HG03196 (cell line): ENCODE results near the gene ZNF319.
"Not testable (repeated sequence)": the region's sequence is repeated elsewhere in the genome, so short reads cannot be mapped to it uniquely, and the experiment has no call there.

Experiments
- ATAC-seq: cut with Tn5 transposase; IDR thresholded peaks from one replicate; pipeline ENCODE4 v1.9.1; 2021; ENCODE audit not compliant: unreplicated experiment

The ZNF319 gene

GRCh38 chr16:57979006-57979585 is 21.4 kb downstream of the ZNF319 start:
- no peak for ATAC-seq

DNA sequence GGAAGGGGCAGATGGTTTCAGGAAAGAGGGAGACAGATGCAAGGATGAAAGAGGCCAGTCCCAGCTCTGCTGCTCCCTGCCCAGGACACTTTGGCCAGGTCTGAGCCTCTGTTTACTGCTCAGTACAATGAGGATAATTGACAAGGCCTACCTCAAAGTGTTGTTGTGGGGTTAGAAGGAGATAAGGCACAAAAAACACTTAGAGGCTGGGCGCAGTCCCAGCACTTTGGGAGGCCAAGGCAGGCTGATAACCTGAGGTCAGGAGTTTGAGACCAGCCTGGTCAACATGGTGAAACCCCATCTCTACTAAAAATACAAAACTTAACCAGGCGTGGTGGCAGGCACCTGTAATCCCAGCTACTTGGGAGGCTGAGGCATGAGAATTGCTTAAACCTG is 22.4 kb downstream of the ZNF319 start:
- ATAC-seq: not testable (repeated sequence)

DNA sequence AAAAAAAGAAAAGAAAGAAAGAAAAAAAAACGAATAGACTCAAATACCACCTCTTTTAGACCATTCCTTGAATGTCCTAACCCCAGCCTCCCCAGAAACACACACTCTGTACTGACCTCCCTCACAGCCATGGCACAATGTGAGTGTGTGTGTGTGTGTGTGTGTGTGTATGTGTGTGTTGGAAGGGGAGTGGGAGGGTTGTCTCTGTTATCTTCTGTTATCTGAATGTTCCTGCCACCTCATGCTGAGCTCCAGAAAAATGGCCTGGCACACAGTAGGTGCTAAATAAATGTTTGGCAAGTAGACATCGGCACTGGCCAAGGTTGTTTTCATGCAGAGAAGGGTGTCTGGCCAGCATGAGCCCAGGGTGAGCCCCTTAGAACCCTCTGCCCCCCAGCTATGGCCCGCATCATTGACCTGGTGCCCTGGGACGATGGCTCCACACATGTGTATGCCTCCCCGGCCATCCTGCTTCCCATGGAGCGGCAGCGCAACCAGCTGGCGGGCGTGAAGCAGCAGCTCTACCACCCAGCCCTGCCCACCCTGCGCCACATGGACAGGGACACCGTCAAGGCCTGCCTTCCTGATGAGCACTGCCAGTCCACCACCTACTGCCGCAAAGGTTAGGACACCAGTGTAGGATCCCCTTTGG is 22.9 kb downstream of the ZNF319 start:
- ATAC-seq: no peak

DNA sequence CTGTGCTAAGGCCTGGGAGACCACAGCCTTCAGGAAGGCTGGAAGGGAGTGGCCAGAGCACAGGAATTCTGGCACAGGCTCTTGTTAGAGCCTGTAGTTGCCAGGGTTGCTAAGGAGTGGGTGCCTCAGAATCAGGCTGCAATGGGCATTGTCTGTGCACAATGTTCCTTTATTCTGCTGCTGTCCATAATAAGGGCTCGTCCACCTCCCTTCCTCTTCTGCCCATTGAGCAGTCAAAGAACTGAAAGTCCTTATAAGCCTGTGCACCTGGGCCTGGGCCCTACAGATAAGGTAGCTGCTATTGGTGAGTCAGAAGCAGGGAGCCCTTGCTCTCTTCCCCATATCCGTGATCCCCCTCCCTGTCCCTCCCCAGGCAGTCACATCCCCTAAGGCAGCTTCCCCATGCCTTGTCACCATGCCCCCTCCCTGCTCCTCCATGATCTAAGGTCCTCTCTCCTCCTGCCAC is 24.1 kb downstream of the ZNF319 start:
- no peak for ATAC-seq

GRCh38 chr16:57972306-57972705 is 28.2 kb downstream of the ZNF319 start:
- ATAC-seq: no peak

- ATAC-seq: no peak
Measured at GRCh38 chr16:57971848-57972247, 28.6 kb downstream of the ZNF319 start.

- no peak for ATAC-seq
Measured at GRCh38 chr16:57970970-57971369, 29.5 kb downstream of the ZNF319 start, which contains the start of gene CNGB1. Gene CNGB1, minus strand, starts transcription at chr16:57971128. Its CDS starts 3,842 bp downstream, at chr16:57967286.

GRCh38 chr16:57970319-57970718 is 30.2 kb downstream of the ZNF319 start:
- ATAC-seq: no peak

DNA sequence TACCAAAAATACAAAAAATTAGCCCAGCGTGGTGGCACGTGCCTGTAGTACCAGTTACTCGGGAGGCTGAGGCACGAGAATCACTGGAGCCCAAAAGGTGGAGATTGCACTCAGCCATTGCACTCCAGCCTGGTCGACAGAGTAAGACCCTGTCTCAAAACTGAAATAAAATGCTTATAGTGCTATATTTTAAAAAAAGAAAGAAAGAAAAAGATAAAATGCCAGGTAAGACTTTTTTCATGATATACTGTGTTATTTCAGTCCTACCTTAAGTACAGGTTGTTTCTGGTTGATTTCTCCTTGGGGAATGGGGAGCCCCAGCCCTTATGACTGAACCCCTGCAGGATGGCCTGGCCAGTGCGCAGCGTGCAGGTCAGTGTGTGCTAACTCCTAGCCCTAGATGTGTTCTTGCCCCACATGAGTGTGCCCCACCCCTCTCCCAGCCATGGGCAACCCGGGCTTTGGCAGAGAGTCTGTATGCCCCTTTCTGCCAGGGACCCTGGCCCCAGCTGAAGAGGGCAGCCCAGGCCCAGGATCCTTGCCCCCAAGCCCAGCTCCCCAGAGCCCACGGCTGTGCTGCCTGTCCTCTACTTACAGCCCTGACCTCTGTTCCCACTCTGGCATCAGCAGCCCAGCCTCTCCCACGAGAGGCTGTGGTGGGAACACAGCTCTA is 30.9 kb downstream of the ZNF319 start:
- no peak for ATAC-seq

DNA sequence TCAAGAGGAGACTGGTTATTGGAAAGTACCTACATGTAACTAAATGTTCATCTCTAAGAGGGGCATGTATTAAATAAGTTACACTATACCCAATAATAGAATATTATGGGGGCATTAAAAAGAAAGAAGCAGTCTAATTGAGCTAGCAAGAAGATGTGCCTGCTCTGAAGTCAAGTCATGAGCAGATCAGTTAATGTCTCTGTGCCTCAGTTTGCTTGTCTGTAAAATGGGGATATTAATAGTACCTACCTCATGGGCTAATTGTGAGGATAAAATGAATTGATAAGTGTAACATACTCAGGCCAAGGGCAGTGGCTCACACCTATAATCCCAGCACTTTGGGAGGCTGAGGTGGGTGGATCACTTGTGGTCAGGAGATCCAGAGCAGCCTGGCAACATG is 32.6 kb downstream of the ZNF319 start:
- no peak for ATAC-seq

- no peak for ATAC-seq
Measured at GRCh38 chr16:57966986-57967385, 33.5 kb downstream of the ZNF319 start.

GRCh38 chr16:57966204-57966771 is 34.2 kb downstream of the ZNF319 start:
- ATAC-seq: no peak

- no peak for ATAC-seq
Measured at GRCh38 chr16:57964157-57964700, 36.2 kb downstream of the ZNF319 start.

DNA sequence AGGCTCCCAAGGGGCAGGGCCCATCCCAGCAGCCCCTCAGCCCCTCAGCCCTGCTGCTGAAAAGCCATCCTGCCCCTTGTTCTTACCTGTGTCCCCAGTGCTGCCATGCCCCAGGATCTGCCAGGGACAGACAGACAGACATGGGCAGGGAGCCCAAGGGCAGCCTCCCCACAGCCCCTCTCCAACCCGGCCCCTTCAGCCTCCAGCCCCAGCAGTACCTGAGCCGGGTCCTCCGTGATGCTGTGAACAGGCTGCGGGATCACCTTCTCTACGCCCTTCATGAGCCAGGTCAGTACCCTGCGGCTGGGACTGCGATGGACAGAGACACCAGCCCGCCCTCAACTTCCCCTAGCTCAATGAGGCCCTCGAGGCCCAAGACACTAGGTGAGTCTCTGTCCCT is 37.7 kb downstream of the ZNF319 start:
- ATAC-seq: no peak

DNA sequence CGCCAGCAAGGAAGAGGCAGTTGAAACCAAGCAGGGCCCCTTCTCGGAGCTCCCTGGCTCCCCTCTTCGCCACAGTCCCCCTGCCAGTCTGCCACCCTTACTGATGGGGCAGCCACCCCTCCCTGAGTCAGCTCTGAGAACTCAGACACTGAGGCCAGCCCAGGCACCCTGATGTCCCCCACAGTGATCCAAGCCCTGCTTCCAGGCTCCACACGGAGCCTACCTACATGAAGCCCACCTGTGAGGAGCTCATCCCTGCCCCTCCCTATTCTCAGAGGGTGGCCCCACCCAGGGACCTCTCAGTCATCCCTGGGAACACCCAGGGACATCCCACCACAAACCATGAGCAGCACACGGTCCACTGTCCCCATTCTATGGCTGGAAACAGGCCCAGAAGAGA is 38.4 kb downstream of the ZNF319 start:
- ATAC-seq: no peak

DNA sequence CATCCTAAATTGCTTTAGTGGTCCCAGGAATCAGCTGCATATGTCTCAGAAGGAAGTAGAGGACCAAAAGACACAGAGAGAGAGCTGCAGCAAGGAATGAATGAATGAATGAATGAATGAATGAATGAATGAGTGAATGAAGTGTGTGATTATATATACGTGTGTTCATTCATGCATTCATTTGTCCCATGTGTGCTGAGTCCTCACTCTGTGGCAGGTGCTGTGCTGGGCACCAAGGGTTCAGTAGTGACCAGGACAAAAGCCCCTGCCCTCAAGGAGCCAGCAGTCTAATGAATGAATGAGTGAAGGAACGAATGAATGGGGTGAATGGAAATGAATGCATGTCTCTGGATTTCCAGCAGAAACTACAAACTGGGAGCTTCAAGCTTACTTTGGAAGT is 38.9 kb downstream of the ZNF319 start:
- ATAC-seq: no peak

- no peak for ATAC-seq
Measured at GRCh38 chr16:57960826-57961472, 39.5 kb downstream of the ZNF319 start.

DNA sequence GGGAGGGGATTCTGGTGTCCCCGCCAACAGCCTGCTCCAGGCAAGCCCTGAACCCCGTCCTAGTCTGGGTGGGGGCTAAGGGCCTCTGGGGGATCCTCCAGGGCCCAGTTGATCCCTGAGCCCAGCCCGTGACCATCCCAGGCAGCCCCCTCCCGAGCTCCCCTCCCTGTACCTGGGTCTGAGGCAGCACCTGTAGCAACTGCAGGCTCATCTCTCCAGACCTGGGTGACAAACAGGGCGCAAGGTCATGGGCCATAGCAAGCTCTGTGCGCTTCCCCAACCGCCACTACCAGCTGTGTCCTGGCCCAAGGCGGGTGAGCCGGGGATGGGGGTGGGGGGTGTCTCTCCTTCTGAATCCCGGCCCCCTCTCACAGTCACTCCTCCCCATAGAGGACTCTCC is 40.2 kb downstream of the ZNF319 start:
- ATAC-seq: no peak

DNA sequence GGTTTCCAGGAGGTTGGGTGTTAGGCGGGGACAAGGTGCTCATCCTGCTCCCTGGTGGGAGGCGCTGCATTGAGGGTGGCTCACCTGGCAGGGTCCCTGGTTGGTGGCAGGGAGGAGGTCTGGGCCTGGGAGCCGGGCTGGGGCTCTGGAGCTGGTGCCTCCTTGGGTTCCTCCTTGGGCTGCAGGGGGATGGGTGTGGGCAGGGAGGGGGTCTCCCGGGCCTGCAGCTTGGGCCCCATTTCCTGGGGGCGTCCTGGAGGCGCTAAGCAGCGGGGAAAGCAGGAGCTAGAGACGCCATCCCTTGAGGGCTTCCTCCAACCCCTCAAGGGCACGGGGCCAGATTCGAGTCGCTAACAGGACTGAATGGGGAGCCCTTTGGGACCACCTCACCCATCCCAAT is 40.7 kb downstream of the ZNF319 start:
- ATAC-seq: no peak

DNA sequence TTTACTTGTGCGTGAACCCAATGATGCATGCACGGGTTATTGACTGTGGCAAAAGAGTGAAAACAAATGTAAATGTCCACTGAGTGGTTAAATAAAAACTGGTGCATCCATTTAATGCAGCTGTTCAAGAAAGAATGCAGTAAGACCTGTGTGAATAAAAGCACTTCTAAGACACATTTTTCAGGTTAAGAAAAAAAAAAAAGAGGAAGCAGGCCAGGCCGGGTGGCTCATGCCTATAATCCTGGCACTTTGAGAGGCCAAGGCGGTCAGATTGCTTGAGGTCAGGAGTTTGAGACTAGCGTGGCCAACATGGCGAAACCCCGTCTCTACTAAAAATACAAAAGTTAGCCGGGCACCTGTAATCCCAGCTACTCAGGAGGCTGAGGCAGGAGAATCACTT is 41.4 kb downstream of the ZNF319 start:
- ATAC-seq: no peak

DNA sequence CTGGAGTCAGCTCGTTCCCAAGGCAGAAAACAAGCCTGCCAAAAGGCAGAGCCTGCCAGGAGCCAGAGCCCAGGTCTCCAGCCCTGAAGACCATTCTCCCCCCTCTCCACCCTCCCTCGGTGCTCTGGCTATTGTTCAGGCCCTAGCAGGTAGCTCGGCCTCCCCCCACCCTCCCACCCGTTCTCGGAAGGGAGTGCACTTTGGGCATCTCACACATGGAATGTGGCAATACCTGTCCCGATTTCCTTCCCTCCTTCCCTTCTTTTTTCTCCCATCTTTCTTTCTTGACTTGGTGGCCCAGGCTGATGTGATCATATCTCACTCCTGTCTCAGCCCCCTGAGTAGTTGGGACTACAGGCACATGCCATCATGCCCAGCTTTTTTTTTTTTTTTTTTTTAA is 41.9 kb downstream of the ZNF319 start:
- ATAC-seq: no peak
